Vagina (tissue), 2 donors: ENCODE measurements around the gene SLC17A7.

ENCODE experiments used
- POLR2A ChIP-seq, 2 donors: fragments of 450-650 bp; IDR thresholded peaks; one replicate each; pipeline ENCODE4 v1.6.1; 2017; ENCODE audit warnings: antibody characterized with exemption in 2 of 2, mild to moderate bottlenecking in 2 of 2, moderate library complexity in 2 of 2
- POLR2AphosphoS5 ChIP-seq, 2 donors: sonication (generic); formaldehyde crosslinking; IDR thresholded peaks; one replicate each; pipeline ENCODE4 v1.9.0; 2017; ENCODE audit warnings: antibody characterized with exemption in 2 of 2, mild to moderate bottlenecking in 2 of 2, low read depth in 1 of 2; ENCODE audit not compliant: insufficient read depth in 1 of 2

GRCh38 chr19:49396738-49397505, 44.4 kb downstream of the SLC17A7 start:
- no peak for TF ChIP-seq POLR2A (IDR thresholded peaks at IDR 0.05)
- TF ChIP-seq POLR2AphosphoS5 (IDR thresholded peaks at IDR 0.05; ENCODE audit: insufficient read depth in 1 of 2, low read depth in 1 of 2) = no peak
